Measurements from ENCODE around the gene BUB1B. TPM values are rescaled to one million over a fixed set of nuclear protein-coding genes. Genes with fewer than 3 reads are reported as not detected.

BUB1B gene
- total RNA-seq, 1 experiment from 2014 or later: 92.9 TPM

DNA sequence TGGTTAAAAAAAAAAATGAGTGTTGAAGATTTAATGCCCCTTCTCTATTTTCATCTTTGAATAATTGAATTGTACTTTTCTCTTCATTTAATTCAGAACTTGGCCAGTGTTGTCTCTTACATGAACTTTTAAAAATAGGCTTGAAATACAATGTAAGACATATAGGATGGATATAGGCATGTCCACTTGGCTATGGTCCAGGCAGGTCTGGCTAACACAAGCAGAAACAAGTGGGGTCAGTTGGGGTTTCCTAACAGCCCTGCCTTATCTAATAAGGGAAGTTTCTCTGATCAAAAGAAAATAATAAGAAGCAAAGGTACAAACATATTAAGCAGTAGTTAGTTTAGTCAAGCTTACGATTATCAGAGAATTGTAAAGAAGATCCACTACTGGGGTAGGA is 58.9 kb downstream of the BUB1B start:
- Histone ChIP-seq H3K27ac (ENCODE audit: low read depth, low read length) (no peak overlapping the region), H3K27me3 (ENCODE audit: insufficient read depth, low read length) (no peaks in the 10 kb centered on the region), H3K9me2 (ENCODE audit: insufficient read depth) (no peaks in the 10 kb centered on the region), H3K4me2 (ENCODE audit: low read length) (no peak overlapping the region), H4K20me1 (ENCODE audit: insufficient read depth) (0 out of 2 replicates have a peak, but pooled peaks cover 3% of the 10 kb centered on the region), H3K36me3 (ENCODE audit: control insufficient read depth in 1 of 2, insufficient read depth in 2 of 2, low read length in 2 of 2) (peaks cover 36 to 57% of the 10 kb centered on the region in 2 experiments), H3K4me1 (ENCODE audit: control insufficient read depth in 1 of 2, insufficient read depth in 2 of 2, low read length in 2 of 2) (0 out of 4 replicates have a peak, but pooled peaks cover 0 to 3% of the 10 kb centered on the region in 2 experiments), H3K9ac (ENCODE audit: low read length) (no peak overlapping the region), H3K9me3 (ENCODE audit: control insufficient read depth in 1 of 2, insufficient read depth in 1 of 2, low read depth in 1 of 2, low read length in 2 of 2) (no peaks in the 10 kb centered on the region), H3K4me3 (replicated peaks in 1 of 2; ENCODE audit: low read depth in 1 of 2, low read length in 2 of 2) (no peak overlapping the region), H3K79me2 (ENCODE audit: insufficient read depth, low read length) (no peaks in the 10 kb centered on the region; the same call in 1 of the 2 replicates), H2AFZ (ENCODE audit: low read depth, low read length, poor library complexity, severe bottlenecking) (no peak overlapping the region)
- POLR2A ChIA-PET: no interaction called here
- CTCF ChIA-PET: interaction anchor here (1.5 to 5.2 kb wide), 2 partner anchors 54 to 88 kb away, joined by 3 to 194 read pairs; partner anchors contain the start of gene PLCB2
- no TSS peak for BruUV-seq (replicated peaks)
- RAD21 ChIA-PET (ENCODE audit: low non-redundant PET in 1 of 2, low total read pairs in 2 of 2, uncharacterized antibody in 2 of 2, unreplicated experiment in 2 of 2): interaction anchor here in 1 of 2 experiments (1.3 kb wide), 1 partner anchor 55 kb away, joined by 3 read pairs; no protein-coding TSS in a partner anchor
- intact Hi-C loops (cut with micrococcal nuclease): loop anchor here (5.0 to 10.0 kb wide), 2 partner anchors 202 to 1515 kb away; no protein-coding TSS in a partner anchor
- no peak for ATAC-seq
- TF ChIP-seq JUND (IDR thresholded peaks at IDR 0.05) (no peak), EGR1 (IDR thresholded peaks at IDR 0.05; ENCODE audit: low read depth) (no peak), SIN3A (IDR thresholded peaks at IDR 0.05; ENCODE audit: low read depth) (no peak), CBX3 (IDR thresholded peaks at IDR 0.05; ENCODE audit: low read depth) (no peak), POLR2AphosphoS5 (IDR thresholded peaks at IDR 0.05; ENCODE audit: low read depth, low read length) (no peak), EZH2 (IDR thresholded peaks at IDR 0.05) (no peak), RAD21 (IDR thresholded peaks at IDR 0.05; ENCODE audit: low read depth) (no peak), ZFX (IDR thresholded peaks at IDR 0.05) (no peak), YY1 (IDR thresholded peaks at IDR 0.05; ENCODE audit: extremely low read depth, insufficient replicate concordance, low read depth, low read length) (no peak), ELF1 (IDR thresholded peaks at IDR 0.05; ENCODE audit: borderline replicate concordance, low read depth) (no peak), SRF (IDR thresholded peaks at IDR 0.05; ENCODE audit: low read depth) (no peak), SP1 (IDR thresholded peaks at IDR 0.05; ENCODE audit: low read depth) (no peak)
- TF ChIP-seq, protein P1, sequence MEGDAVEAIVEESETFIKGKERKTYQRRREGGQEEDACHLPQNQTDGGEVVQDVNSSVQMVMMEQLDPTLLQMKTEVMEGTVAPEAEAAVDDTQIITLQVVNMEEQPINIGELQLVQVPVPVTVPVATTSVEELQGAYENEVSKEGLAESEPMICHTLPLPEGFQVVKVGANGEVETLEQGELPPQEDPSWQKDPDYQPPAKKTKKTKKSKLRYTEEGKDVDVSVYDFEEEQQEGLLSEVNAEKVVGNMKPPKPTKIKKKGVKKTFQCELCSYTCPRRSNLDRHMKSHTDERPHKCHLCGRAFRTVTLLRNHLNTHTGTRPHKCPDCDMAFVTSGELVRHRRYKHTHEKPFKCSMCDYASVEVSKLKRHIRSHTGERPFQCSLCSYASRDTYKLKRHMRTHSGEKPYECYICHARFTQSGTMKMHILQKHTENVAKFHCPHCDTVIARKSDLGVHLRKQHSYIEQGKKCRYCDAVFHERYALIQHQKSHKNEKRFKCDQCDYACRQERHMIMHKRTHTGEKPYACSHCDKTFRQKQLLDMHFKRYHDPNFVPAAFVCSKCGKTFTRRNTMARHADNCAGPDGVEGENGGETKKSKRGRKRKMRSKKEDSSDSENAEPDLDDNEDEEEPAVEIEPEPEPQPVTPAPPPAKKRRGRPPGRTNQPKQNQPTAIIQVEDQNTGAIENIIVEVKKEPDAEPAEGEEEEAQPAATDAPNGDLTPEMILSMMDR (IDR thresholded peaks at IDR 0.05 in 2 of 3, conservative IDR thresholded peaks at IDR 0.05 in 1 of 3; ENCODE audit: borderline replicate concordance in 1 of 3, insufficient read depth in 1 of 3, low read depth in 2 of 3, low read length in 2 of 3): no peak
- TF ChIP-seq, protein P2, sequence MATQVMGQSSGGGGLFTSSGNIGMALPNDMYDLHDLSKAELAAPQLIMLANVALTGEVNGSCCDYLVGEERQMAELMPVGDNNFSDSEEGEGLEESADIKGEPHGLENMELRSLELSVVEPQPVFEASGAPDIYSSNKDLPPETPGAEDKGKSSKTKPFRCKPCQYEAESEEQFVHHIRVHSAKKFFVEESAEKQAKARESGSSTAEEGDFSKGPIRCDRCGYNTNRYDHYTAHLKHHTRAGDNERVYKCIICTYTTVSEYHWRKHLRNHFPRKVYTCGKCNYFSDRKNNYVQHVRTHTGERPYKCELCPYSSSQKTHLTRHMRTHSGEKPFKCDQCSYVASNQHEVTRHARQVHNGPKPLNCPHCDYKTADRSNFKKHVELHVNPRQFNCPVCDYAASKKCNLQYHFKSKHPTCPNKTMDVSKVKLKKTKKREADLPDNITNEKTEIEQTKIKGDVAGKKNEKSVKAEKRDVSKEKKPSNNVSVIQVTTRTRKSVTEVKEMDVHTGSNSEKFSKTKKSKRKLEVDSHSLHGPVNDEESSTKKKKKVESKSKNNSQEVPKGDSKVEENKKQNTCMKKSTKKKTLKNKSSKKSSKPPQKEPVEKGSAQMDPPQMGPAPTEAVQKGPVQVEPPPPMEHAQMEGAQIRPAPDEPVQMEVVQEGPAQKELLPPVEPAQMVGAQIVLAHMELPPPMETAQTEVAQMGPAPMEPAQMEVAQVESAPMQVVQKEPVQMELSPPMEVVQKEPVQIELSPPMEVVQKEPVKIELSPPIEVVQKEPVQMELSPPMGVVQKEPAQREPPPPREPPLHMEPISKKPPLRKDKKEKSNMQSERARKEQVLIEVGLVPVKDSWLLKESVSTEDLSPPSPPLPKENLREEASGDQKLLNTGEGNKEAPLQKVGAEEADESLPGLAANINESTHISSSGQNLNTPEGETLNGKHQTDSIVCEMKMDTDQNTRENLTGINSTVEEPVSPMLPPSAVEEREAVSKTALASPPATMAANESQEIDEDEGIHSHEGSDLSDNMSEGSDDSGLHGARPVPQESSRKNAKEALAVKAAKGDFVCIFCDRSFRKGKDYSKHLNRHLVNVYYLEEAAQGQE (IDR thresholded peaks at IDR 0.05; ENCODE audit: low read depth): no peak
- TF ChIP-seq, protein P3, sequence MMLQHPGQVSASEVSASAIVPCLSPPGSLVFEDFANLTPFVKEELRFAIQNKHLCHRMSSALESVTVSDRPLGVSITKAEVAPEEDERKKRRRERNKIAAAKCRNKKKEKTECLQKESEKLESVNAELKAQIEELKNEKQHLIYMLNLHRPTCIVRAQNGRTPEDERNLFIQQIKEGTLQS (IDR thresholded peaks at IDR 0.05): no peak
- TF ChIP-seq, protein P4, sequence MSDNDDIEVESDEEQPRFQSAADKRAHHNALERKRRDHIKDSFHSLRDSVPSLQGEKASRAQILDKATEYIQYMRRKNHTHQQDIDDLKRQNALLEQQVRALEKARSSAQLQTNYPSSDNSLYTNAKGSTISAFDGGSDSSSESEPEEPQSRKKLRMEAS (IDR thresholded peaks at IDR 0.05): no peak
- DNase-seq (ENCODE audit: low read depth, low spot score): no peak

All from HCT116 (cell line).